GM21529 (cell line): ENCODE measurements around the gene OXSR1.
"Not testable (repeated sequence)": the region's sequence is repeated elsewhere in the genome, so short reads cannot be mapped to it uniquely, and the experiment has no call there.

Experiments used
- ATAC-seq: cut with Tn5 transposase; IDR thresholded peaks from one replicate; pipeline ENCODE4 v1.9.1; 2021; ENCODE audit not compliant: unreplicated experiment

Gene OXSR1

DNA sequence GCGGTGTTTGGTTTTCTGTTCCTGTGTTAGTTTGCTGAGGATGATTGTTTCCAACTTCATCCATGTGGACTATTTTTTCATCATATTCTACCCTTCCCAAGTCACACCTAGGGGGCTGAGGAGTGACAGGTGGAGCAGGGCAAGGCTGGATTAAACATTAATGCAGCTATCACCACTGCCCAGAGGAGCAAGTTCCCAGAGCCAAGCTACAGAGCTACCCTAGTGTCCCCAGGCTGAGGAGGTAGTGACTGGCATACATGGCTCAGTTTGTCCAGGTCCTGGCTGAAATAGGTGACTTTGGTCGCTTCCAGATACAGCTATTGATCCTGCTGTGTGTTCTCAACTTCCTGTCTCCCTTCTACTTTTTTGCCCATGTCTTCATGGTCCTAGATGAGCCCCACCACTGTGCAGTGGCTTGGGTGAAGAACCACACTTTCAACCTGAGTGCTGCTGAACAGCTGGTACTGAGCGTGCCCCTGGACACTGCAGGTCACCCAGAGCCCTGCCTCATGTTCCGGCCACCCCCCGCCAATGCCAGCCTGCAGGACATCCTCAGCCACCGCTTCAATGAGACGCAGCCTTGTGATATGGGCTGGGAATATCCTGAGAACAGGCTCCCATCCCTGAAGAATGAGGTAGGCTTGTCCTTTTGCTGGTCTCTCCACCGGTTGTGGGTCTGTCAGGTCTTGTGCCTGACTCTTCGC lies 100.4 kb downstream of the OXSR1 start, which contains the start of gene SLC22A13:
SLC22A13 (plus strand) TSS at position 209 of the 704 bp plus-strand sequence; CDS start at position 258, 49 bp downstream.
- no peak for ATAC-seq

DNA sequence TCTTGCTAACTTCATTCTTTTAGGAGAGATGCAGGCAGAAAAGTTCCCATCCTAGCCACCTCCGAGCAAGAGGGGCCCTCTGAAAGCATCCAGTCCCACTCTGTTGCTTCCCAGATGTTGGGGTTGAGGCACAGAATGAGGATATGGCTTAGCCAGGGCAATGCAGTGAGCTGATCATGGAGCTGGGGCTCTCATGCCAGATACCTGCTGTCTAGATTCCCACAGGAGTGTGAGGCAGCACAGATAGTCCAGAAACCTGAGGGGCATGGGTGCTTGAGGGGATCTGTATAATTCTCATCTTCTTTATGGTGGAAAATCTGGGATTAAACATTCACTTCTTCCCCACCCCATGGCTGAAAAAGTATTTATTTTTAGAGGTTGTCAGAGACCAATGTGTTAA lies 101.5 kb downstream of the OXSR1 start:
- no peak for ATAC-seq

- no peak for ATAC-seq
Measured at GRCh38 chr3:38267662-38268061, 102.3 kb downstream of the OXSR1 start.

DNA sequence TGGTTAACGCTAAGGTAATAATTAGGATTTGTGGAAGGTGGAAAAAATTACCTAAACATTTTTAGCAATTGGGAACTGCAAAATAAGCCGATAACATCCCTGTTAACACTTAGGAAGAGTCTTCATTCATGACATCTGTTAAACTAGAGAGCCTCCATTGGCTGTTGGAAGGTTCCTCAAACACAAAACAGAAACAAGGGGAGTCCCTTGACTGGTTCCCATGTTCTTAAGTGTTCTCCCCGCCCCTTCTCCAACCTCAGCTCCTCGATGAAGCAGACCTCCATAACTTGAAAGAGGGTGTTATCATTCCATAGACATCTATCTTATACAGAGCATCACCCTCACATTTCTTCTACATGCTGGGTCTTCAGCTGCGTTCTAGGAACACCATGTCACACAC lies 102.8 kb downstream of the OXSR1 start:
- no peak for ATAC-seq

- no peak for ATAC-seq
Measured at GRCh38 chr3:38268522-38268921, 103.2 kb downstream of the OXSR1 start.

DNA sequence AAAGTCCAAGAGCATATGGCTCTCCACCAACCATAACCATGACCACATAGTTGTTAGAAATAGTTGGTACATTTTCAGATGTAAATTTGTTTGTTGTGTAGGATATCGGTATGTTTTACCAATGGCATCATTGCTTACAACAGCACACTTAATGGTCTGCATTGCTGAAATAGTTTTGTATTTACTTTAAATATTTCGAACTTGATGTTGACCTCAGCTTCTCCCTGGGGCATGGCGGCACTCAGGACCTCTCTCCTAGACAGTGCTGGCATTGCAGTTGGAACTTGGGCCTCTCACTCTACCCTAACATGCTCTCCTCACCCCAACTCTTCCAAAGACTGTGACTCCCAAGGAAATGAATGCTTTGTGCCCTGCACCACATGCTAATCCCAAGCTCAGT lies 105.3 kb downstream of the OXSR1 start:
- ATAC-seq = no peak

- ATAC-seq = no peak
Measured at GRCh38 chr3:38271553-38271952, 106.2 kb downstream of the OXSR1 start.

- ATAC-seq = no peak
Measured at GRCh38 chr3:38274864-38275649, 109.7 kb downstream of the OXSR1 start.

DNA sequence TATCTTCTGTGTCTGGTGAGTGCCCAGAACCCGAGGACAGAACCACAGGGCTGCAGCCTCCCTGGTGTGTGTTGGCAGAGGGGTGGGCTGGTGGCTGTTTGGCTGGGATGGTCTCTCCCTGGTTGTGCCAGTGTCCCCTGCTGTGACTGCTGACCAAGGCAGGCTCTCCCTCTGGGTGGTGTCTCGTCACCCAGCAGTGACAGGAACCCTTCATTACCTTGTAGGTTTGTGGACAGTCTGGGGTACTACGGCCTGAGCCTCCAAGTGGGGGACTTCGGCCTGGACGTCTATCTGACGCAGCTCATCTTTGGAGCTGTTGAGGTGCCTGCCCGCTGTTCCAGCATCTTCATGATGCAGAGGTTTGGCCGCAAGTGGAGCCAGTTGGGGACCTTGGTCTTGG lies 110.3 kb downstream of the OXSR1 start:
- no peak for ATAC-seq

GRCh38 chr3:38276081-38276916 lies 111.0 kb downstream of the OXSR1 start:
- no peak for ATAC-seq

- no peak for ATAC-seq
Measured at GRCh38 chr3:38276917-38277630, 111.7 kb downstream of the OXSR1 start.

- ATAC-seq = no peak
Measured at GRCh38 chr3:38278841-38279240, 113.5 kb downstream of the OXSR1 start.

DNA sequence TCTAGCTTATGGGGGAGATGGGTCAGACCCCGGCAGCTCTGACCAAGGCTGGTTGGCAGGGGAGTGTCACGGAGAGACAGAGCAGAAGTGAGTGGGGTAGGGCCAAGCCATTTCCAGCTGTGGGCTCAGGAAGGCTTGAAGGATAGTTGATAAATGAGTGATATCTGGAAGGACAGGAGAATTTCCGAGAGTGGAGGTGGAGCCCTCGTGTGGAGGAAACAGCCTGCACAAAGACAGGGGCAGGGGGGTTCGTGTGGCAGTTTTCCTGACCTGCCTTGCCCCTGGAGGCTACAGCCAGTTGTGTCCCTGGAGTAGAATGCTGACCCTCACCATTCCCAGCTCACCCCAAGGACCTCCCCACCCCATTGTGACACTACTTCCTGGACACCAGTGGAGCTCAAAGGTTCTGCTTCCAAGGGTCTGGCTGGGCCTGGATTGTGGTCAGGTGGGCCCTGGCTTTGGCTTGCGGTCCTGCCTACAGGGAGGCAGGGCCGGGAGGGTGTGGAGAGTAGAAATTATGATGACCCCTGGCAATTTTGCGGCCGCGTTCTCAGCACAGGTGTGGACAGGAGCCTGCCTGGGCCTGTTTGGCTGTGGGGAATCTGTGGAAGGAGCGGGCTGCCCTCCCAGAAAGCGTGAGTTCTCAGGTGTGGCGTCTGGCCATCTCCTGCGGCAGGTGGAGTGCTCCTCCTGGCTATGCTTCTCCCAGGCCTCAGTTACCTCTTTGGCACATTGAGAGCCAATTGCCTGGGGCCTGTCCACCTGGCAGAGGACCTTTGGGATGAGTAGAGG lies 116.8 kb downstream of the OXSR1 start, which contains the start of gene SLC22A14:
SLC22A14 (plus strand) TSS at position 400 of the 792 bp plus-strand sequence. CDS start 23,733 bp downstream, outside the sequence.
- ATAC-seq = no peak

GRCh38 chr3:38283810-38284755 lies 118.7 kb downstream of the OXSR1 start:
- no peak for ATAC-seq

DNA sequence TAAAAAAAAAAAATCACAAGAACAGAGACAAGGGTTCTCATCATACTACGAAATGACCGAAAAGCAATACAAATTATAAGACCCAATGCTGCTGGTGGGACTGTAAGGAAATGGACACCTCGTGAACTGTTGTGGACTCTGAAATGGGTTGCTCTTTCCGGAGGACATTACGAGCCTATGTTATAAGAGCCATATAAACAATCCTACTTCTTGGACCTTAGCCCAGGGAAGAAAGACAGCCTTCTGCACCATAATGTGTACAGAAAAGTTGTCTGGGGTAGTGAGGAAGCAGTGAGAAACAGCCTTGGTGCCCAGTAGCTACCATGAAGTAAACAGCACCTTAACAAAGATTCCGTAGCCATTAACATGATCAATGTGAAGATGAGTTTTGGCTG lies 119.4 kb downstream of the OXSR1 start:
- ATAC-seq = no peak

- ATAC-seq = not testable (repeated sequence)
Measured at GRCh38 chr3:38289286-38290217, 124.2 kb downstream of the OXSR1 start.

DNA sequence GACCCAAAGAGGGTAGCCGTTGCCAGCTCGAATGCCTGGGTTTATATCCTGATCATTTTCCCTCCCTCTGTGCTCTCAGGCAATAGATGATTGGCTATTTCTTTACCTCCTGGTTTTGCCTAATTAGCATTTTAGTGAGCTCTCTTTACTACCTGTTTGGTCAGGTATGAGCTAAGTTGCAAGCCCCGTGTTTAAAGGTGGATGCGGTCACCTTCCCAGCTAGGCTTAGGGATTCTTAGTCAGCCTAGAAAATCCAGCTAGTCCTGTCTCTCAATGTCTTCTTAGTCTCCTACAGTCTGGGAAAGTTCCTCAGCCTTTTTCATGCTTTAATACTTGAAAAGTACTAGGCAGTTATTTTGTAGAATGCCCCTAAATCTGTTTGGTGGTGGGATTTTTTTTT lies 131.7 kb downstream of the OXSR1 start:
- ATAC-seq = not testable (repeated sequence)

DNA sequence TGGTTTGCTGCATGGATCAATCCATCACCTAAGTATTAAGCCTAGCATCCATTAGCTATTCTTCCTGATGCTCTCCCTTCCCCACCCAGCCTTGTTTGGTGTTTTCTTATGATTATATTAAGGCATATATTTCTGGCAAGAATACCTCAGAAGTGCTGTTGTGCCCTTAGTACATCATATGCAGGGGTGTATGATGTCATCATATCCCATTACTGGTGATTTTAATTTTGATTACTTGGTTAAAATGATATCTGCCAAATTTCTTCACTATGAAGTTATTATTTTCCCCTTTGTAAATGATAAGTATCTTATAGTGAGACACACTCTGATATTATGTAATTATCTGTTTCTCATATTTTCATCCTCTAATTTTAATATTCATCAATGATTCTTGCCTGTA lies 132.2 kb downstream of the OXSR1 start:
- ATAC-seq = no peak
